RPMI8226 (cell line): ENCODE results near the gene DOK1.

Experiments
- DNase-seq: peaks from one replicate; pipeline ENCODE4 v3.0.0-alpha.2; 2015

The DOK1 gene

DNA sequence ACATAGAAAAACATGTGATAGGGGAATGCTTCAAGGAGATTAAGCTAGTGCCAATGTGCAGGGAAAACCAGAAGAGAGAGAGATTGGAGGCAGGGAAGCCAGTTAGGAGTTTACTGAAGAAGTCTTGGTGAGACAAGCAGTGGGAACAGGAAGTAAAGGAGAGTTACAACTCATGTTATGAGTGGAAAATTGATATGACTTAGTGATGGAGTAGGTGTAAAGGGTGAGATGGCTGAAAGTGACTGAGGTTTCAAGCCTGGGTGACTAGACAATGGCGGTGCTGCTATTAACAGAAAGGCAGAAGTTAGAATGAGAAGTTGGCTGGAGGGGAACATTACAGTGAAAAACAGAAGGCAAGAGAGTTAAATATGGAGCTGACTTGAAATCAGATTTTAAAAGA, 16.5 kb downstream of the DOK1 start:
- DNase-seq = no peak

GRCh38 chr2:74572178-74572925, 17.8 kb downstream of the DOK1 start:
- no peak for DNase-seq

GRCh38 chr2:74573747-74574562, 19.4 kb downstream of the DOK1 start:
- DNase-seq = peak; percentile 21

GRCh38 chr2:74575320-74575719, 20.8 kb downstream of the DOK1 start:
- no peak for DNase-seq

DNA sequence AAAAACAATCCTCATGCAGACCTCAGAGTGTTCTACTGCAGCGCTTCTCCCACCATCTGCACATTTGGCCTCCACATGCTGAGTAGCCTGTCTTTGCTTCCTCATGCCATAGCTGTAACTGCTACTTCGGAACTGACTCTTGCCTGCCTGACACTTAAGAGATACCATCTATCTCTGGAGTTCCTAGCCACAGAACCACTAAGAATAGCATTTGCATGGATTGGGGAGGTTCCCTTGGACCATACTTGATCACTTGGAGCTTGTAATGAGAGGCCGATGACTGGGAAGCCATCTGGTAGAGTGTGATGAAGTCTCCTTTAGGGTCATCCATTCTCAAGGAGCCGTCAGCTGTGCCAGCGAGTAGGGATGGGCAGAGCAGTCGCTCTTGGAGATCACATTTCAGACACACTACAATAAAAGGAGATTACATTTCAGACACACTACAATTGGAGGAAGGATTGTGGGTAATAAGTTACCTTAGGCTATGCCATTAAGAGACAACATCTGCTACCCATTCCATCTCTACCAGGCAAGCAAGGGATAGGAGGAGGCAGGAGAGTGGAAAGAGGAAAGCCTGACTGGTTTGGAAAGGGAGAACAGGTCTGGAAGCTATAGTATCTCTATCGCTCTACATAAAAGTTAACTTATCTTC, 21.8 kb downstream of the DOK1 start:
- DNase-seq = no peak

- DNase-seq = no peak
These were observed 22.3 kb downstream of the DOK1 start for GRCh38 chr2:74576863-74577229.

- DNase-seq = no peak
These were observed 22.9 kb downstream of the DOK1 start for GRCh38 chr2:74577448-74577847.

- no peak for DNase-seq
These were observed 23.9 kb downstream of the DOK1 start for GRCh38 chr2:74578408-74578807.

- DNase-seq = no peak
These were observed 26.9 kb downstream of the DOK1 start for GRCh38 chr2:74581463-74581862.

DNA sequence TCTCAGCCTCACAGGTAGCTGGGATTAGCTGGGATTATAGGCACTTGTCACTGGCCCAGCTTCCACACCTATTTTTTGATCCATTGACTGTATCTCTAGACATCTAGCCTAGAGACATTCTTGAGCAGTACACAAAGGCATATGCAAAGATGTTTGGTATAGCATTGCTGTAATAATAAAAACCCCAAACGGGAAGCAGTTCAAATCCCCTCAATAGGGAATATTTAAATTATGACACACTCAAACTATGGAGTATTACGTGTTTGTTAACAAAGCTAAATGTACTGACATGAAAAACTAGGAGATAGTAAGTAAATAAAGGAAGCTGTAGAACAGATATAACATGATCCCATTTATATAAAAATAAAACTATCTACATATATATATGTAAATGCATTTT, 27.7 kb downstream of the DOK1 start:
- DNase-seq = no peak

DNA sequence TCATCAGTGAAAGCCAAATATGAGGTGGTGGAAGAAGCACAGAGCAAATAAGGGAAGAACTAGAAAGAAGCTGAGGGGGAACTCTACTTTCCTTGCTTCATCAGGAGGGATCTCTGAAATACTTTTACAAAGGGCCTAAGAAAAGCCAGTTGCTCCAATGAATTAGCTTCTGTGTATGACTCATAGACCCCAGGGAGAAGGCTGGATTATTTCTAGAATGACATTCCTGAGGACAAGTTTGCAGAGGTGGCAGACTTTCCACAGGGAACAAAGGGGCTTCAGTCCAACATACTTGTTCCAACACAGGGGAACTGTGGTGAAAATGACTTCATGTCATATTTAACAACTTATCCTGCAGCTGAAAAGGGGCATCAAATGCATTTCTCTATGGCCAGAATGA, 29.0 kb downstream of the DOK1 start:
- no peak for DNase-seq

GRCh38 chr2:74584088-74584645, 29.6 kb downstream of the DOK1 start:
- no peak for DNase-seq

GRCh38 chr2:74585406-74586185, 31.1 kb downstream of the DOK1 start:
- DNase-seq = peak; percentile 23

DNA sequence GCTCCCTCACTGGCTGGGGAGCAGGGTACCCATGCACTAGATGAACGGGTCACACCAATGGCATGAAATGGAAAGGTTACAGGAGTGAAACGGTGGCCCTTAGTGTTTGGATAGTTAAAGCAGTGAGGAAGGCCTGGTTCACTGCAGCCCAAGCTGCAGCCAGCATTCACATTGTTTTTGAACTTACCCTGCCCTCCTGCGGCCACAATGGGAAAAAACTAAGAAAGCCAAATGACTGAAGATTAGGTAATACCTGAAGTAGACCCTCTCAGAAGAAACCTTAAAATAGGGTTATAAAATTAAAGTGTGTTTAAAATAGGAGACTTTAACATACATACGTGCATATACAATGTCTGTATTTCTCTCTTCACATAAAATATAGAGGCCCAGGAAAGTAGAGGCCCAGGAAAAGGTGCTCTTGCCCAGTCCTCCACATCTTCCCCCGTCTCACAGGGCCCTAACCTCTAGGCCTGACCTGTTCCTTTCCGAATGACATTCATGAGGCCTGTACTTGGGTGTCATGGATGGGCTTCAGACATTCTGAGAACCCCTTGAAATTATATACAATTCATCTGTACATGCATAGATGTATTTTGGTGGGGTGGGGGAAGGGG, 33.3 kb downstream of the DOK1 start:
- DNase-seq = peak; percentile 65

DNA sequence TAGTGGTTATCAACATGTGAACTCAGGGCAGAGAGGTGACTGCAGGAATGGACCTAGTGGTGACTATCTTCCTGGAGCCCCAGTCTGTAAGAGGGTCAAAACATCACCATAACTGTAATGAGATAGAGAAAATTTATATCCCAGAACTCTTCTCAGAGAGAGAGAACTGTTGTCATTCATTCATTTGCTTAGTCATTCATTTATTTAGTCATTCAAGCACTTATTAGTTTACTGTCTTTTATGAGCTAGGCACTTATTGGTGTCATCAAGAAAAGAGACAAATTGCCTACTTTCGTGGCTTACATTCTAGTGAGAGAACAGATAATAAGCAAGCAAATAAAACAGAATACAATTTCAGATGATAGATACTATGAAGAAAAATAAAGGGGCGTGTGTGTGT, 34.1 kb downstream of the DOK1 start:
- DNase-seq = no peak

DNA sequence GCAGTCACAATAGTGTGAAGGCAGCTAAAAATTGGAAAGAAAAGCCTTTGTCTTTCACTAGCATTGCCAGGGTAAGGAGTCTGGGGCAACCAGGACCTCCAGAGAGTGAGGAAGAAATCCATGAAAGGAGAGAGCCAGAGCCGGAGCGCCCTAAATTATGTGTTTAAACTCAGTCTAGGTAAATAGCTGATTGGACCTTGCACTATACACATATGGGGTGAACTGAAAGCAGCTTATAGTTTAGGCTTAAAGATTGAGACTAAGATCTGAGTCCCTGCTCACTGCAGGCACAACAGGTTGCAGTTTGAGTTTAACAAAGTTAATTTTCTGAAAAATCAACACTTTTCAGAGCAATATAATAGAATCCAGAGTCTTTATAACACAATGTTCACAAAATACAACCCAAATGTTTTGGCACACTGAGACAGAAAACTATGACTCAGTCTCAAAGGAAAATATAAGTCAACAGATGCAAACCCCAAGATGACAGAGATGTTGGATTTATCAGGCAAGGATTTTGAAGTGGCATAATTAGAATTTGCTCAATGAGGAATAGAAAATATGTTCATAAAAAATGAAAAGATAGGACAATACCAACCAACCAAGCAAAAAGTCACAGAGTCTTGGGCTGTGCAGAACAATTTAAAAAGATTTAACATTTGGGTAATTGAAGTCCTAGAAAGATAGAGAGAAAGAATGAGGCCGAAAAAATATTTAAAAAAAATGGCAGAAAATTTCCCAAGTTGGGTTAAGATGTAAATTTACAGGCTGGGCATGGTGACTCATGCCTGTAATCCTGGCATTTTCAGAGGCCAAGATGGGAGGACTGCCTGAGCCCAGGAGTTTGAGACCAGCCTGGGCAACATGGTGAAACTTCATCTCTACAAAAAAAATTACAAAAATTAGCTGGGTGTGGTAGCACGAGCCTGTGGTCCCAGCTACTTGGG, 39.6 kb downstream of the DOK1 start:
- DNase-seq = no peak

DNA sequence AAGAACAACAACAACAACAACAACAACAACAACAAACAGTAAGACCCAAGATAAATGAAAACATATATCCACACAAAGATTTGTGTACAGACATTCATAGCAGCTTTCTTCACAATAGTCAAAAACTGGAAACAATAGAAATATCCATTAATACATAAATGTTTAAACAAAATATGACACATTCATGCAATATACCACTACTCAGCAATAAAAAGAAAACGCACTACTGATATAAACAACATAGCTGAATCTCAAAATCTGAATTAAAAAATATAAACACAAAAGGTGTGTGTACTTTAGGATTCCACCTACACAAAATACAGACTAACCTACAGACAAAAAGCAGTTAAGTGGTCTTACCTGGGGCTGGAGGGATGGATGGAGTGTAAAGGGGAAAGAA, 42.1 kb downstream of the DOK1 start:
- DNase-seq = no peak

DNA sequence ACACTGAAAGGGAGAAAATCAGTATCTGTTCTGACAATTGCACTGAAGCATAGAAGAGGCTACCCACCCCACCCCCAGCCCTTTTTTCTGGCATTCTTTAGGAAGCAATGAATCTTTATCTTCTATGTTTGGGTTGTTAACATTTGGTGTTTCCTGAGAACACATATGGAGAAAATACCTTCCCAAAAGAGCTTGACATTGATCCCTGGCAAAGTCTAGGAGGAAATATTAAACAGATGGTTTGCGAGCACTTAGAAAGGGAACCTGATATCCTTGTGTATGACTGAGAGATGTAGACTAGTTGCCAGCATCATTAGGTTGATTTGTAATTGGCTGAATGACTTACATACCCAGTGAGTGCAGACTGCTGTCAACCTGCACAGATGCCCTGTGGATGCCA, 42.9 kb downstream of the DOK1 start:
- DNase-seq = no peak

GRCh38 chr2:74599676-74600075, 45.2 kb downstream of the DOK1 start:
- DNase-seq = no peak

- no peak for DNase-seq
These were observed 48.2 kb downstream of the DOK1 start for GRCh38 chr2:74602586-74603281.
